Measurements from ENCODE around the gene SGPP1.

The SGPP1 gene

GRCh38 chr14:63686926-63687325 lies 40.9 kb downstream of the SGPP1 start:
- Histone ChIP-seq H3K4me3 (ENCODE audit: low read length) (no peak overlapping the region), H3K9me3 (ENCODE audit: control insufficient read depth, low read length) (no peaks in the 10 kb centered on the region), H3K9ac (ENCODE audit: low read length) (no peak overlapping the region), H3K36me3 (ENCODE audit: control insufficient read depth, insufficient read depth, low read length) (no peaks in the 10 kb centered on the region), H3K4me1 (ENCODE audit: control insufficient read depth, insufficient read depth, low read length) (no peaks in the 10 kb centered on the region), H3K27me3 (ENCODE audit: control insufficient read depth, insufficient read depth, low read length) (no peaks in the 10 kb centered on the region)

- Histone ChIP-seq H3K36me3 (ENCODE audit: control insufficient read depth, insufficient read depth, low read length) (no peaks in the 10 kb centered on the region), H3K27me3 (ENCODE audit: control insufficient read depth, insufficient read depth, low read length) (no peaks in the 10 kb centered on the region), H3K9me3 (ENCODE audit: control insufficient read depth, low read length) (no peaks in the 10 kb centered on the region), H3K4me1 (ENCODE audit: control insufficient read depth, insufficient read depth, low read length) (no peaks in the 10 kb centered on the region), H3K4me3 (ENCODE audit: low read length) (no peak overlapping the region), H3K9ac (ENCODE audit: low read length) (no peak overlapping the region)
Observed at GRCh38 chr14:63685401-63685800, 42.5 kb downstream of the SGPP1 start.

- H3K36me3 ChIP-seq (ENCODE audit: control insufficient read depth, insufficient read depth, low read length), result no peaks in the 10 kb centered on the region
- no peaks in the 10 kb centered on the region for H3K27me3 ChIP-seq (ENCODE audit: control insufficient read depth, insufficient read depth, low read length)
- H3K4me1 ChIP-seq (ENCODE audit: control insufficient read depth, insufficient read depth, low read length), result no peaks in the 10 kb centered on the region
- H3K4me3 ChIP-seq (ENCODE audit: low read length), result no peak overlapping the region
- no peaks in the 10 kb centered on the region for H3K9me3 ChIP-seq (ENCODE audit: control insufficient read depth, low read length)
- H3K9ac ChIP-seq (ENCODE audit: low read length), result no peak overlapping the region
Observed at GRCh38 chr14:63682727-63683593, 44.9 kb downstream of the SGPP1 start.

GRCh38 chr14:63678536-63678935 lies 49.3 kb downstream of the SGPP1 start:
- H3K4me3 ChIP-seq (ENCODE audit: low read length), result no peak overlapping the region
- no peaks in the 10 kb centered on the region for H3K27me3 ChIP-seq (ENCODE audit: control insufficient read depth, insufficient read depth, low read length)
- no peaks in the 10 kb centered on the region for H3K4me1 ChIP-seq (ENCODE audit: control insufficient read depth, insufficient read depth, low read length)
- no peak overlapping the region for H3K9ac ChIP-seq (ENCODE audit: low read length)
- no peaks in the 10 kb centered on the region for H3K9me3 ChIP-seq (ENCODE audit: control insufficient read depth, low read length)
- H3K36me3 ChIP-seq (ENCODE audit: control insufficient read depth, insufficient read depth, low read length), result no peaks in the 10 kb centered on the region

- no peak overlapping the region for H3K4me3 ChIP-seq (ENCODE audit: low read length)
- no peaks in the 10 kb centered on the region for H3K27me3 ChIP-seq (ENCODE audit: control insufficient read depth, insufficient read depth, low read length)
- H3K9me3 ChIP-seq (ENCODE audit: control insufficient read depth, low read length), result no peaks in the 10 kb centered on the region
- H3K9ac ChIP-seq (ENCODE audit: low read length), result no peak overlapping the region
- H3K4me1 ChIP-seq (ENCODE audit: control insufficient read depth, insufficient read depth, low read length), result no peaks in the 10 kb centered on the region
- no peaks in the 10 kb centered on the region for H3K36me3 ChIP-seq (ENCODE audit: control insufficient read depth, insufficient read depth, low read length)
Observed at GRCh38 chr14:63677891-63678379, 49.9 kb downstream of the SGPP1 start.

- Histone ChIP-seq H3K4me1 (ENCODE audit: control insufficient read depth, insufficient read depth, low read length) (no peaks in the 10 kb centered on the region), H3K27me3 (ENCODE audit: control insufficient read depth, insufficient read depth, low read length) (no peaks in the 10 kb centered on the region), H3K4me3 (ENCODE audit: low read length) (no peak overlapping the region), H3K9me3 (ENCODE audit: control insufficient read depth, low read length) (no peaks in the 10 kb centered on the region), H3K36me3 (ENCODE audit: control insufficient read depth, insufficient read depth, low read length) (no peaks in the 10 kb centered on the region), H3K9ac (ENCODE audit: low read length) (no peak overlapping the region)
Observed at GRCh38 chr14:63676615-63677014, 51.2 kb downstream of the SGPP1 start.

- no peak overlapping the region for H3K9ac ChIP-seq (ENCODE audit: low read length)
- no peaks in the 10 kb centered on the region for H3K36me3 ChIP-seq (ENCODE audit: control insufficient read depth, insufficient read depth, low read length)
- H3K27me3 ChIP-seq (ENCODE audit: control insufficient read depth, insufficient read depth, low read length), result no peaks in the 10 kb centered on the region
- no peak overlapping the region for H3K4me3 ChIP-seq (ENCODE audit: low read length)
- H3K9me3 ChIP-seq (ENCODE audit: control insufficient read depth, low read length), result no peaks in the 10 kb centered on the region
- no peaks in the 10 kb centered on the region for H3K4me1 ChIP-seq (ENCODE audit: control insufficient read depth, insufficient read depth, low read length)
Observed at GRCh38 chr14:63673886-63674497, 53.9 kb downstream of the SGPP1 start.

- no peaks in the 10 kb centered on the region for H3K9me3 ChIP-seq (ENCODE audit: control insufficient read depth, low read length)
- no peaks in the 10 kb centered on the region for H3K36me3 ChIP-seq (ENCODE audit: control insufficient read depth, insufficient read depth, low read length)
- H3K9ac ChIP-seq (ENCODE audit: low read length), result no peak overlapping the region
- no peaks in the 10 kb centered on the region for H3K4me1 ChIP-seq (ENCODE audit: control insufficient read depth, insufficient read depth, low read length)
- H3K4me3 ChIP-seq (ENCODE audit: low read length), result no peak overlapping the region
- H3K27me3 ChIP-seq (ENCODE audit: control insufficient read depth, insufficient read depth, low read length), result no peaks in the 10 kb centered on the region
Observed at GRCh38 chr14:63673255-63673654, 54.6 kb downstream of the SGPP1 start.

- no peaks in the 10 kb centered on the region for H3K36me3 ChIP-seq (ENCODE audit: control insufficient read depth, insufficient read depth, low read length)
- no peaks in the 10 kb centered on the region for H3K9me3 ChIP-seq (ENCODE audit: control insufficient read depth, low read length)
- no peak overlapping the region for H3K9ac ChIP-seq (ENCODE audit: low read length)
- H3K4me3 ChIP-seq (ENCODE audit: low read length), result no peak overlapping the region
- no peaks in the 10 kb centered on the region for H3K27me3 ChIP-seq (ENCODE audit: control insufficient read depth, insufficient read depth, low read length)
- H3K4me1 ChIP-seq (ENCODE audit: control insufficient read depth, insufficient read depth, low read length), result no peaks in the 10 kb centered on the region
Observed at GRCh38 chr14:63672417-63673180, 55.3 kb downstream of the SGPP1 start.

GRCh38 chr14:63671987-63672386 lies 55.9 kb downstream of the SGPP1 start:
- no peaks in the 10 kb centered on the region for H3K9me3 ChIP-seq (ENCODE audit: control insufficient read depth, low read length)
- H3K36me3 ChIP-seq (ENCODE audit: control insufficient read depth, insufficient read depth, low read length), result no peaks in the 10 kb centered on the region
- no peaks in the 10 kb centered on the region for H3K4me1 ChIP-seq (ENCODE audit: control insufficient read depth, insufficient read depth, low read length)
- no peaks in the 10 kb centered on the region for H3K27me3 ChIP-seq (ENCODE audit: control insufficient read depth, insufficient read depth, low read length)
- H3K4me3 ChIP-seq (ENCODE audit: low read length), result no peak overlapping the region
- H3K9ac ChIP-seq (ENCODE audit: low read length), result no peak overlapping the region

GRCh38 chr14:63670692-63671091 lies 57.2 kb downstream of the SGPP1 start:
- H3K9ac ChIP-seq (ENCODE audit: low read length), result no peak overlapping the region
- H3K4me1 ChIP-seq (ENCODE audit: control insufficient read depth, insufficient read depth, low read length), result no peaks in the 10 kb centered on the region
- no peaks in the 10 kb centered on the region for H3K9me3 ChIP-seq (ENCODE audit: control insufficient read depth, low read length)
- H3K36me3 ChIP-seq (ENCODE audit: control insufficient read depth, insufficient read depth, low read length), result no peaks in the 10 kb centered on the region
- no peaks in the 10 kb centered on the region for H3K27me3 ChIP-seq (ENCODE audit: control insufficient read depth, insufficient read depth, low read length)
- no peak overlapping the region for H3K4me3 ChIP-seq (ENCODE audit: low read length)

- H3K9me3 ChIP-seq (ENCODE audit: control insufficient read depth, low read length), result no peaks in the 10 kb centered on the region
- no peaks in the 10 kb centered on the region for H3K4me1 ChIP-seq (ENCODE audit: control insufficient read depth, insufficient read depth, low read length)
Observed at GRCh38 chr14:63666335-63666734, 61.5 kb downstream of the SGPP1 start.

More at GRCh38 chr14:63666335-63666734, 61.5 kb downstream of the SGPP1 start:
- Histone ChIP-seq H3K9ac (ENCODE audit: low read length) (no peak overlapping the region), H3K4me3 (ENCODE audit: low read length) (no peak overlapping the region), H3K36me3 (ENCODE audit: control insufficient read depth, insufficient read depth, low read length) (no peaks in the 10 kb centered on the region), H3K27me3 (ENCODE audit: control insufficient read depth, insufficient read depth, low read length) (no peaks in the 10 kb centered on the region)
